ENCODE data around the gene MORC4.

The MORC4 gene

DNA sequence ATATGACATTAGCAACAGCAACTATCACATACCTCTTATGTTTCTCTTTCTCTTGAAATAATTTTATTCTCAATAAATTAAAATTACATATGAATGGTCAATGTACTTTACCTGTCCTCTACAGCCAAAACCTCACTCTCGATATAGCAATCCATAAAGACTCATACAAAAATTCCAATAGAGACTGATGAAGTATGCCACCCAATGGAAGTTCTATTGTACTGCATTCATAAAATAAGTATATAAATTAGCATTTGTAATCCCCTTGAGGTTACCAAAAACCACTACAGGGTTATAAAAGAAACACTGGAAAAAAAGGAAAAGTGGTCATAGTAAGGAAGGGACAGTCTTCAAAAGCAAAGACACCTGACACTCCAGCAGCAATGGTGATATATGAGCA is 47.0 kb downstream of the MORC4 start:
- DNase-seq (ENCODE audit: low read depth in 1 of 2, low spot score in 1 of 2), result no peak

DNA sequence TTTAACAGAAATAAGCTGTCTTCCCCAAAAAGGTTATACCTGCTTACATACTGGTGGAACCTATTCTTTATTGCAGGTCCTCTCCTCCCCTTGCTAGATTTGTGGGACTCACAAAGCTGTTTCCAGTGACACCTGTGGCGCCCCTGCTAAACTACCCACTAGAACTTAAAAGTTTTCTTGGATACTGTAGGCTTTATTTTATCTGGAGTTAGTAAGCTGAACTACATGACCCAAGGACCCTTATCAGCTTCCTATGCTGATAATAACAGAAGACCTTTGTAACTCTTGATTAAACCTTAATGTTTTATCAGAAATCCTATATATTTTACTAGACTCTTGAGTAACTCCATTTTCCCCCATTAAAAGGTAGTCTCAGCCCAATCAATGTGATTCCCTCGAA is 47.5 kb downstream of the MORC4 start:
- no peak for DNase-seq (ENCODE audit: low read depth in 1 of 2, low spot score in 1 of 2)

DNA sequence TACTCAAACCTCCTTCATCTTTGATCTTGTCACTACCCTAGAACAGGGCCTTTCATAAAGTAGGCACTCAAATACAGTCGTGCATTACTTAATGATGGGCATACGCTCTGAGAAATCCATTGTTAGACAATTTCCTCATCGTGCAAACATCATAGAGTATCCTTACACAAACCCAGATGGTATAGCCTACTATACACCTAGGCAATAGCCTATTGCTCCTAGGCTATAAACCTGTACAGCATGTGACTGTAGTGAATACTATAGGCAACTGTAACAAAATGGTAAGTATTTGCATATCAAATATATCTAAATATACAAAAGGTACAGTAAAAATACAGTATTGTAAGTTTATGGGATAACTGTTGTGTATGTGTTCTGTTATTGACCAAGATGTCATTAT is 47.9 kb downstream of the MORC4 start:
- DNase-seq (ENCODE audit: low read depth in 1 of 2, low spot score in 1 of 2), result no peak

DNA sequence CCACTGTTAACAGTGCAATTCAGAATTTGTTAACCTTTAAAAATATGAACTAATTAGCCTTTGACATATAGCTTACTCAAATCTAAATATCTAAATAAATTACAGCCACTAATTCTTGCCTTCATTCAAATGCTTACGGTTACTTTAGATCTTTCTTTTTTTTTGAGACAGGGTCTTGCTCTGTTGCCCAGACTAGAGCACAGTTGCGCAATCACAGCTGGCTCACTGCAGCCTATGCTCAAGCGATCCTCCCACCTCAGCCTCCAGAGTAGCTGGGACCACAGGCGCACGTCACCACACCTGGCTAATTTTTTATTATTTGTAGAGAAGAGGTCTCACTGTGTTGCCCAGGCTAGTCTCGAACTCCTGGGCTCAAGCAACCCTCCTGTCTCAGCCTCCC is 48.8 kb downstream of the MORC4 start:
- DNase-seq (ENCODE audit: low read depth in 1 of 2, low spot score in 1 of 2), result no peak

DNA sequence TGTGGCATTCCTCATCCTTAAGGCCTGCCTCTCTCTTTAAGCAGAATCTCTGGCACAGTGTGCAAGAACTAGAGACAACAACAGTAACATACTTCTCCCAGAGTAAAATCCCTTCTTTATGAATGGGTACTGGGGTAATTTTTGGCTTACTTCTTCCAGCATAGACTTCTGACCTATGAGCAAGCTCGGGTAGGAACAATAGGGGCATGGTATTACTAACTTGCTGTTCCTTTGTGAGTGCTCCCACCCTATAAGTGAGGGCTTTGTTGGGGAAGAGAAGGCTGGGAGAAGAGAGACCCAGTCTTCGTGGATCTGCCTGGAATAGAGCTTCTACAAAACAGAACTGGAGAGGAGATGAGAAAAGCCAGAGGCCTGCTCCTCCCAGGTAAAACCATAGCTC is 49.6 kb downstream of the MORC4 start:
- no peak for DNase-seq (ENCODE audit: low read depth in 1 of 2, low spot score in 1 of 2)

DNA sequence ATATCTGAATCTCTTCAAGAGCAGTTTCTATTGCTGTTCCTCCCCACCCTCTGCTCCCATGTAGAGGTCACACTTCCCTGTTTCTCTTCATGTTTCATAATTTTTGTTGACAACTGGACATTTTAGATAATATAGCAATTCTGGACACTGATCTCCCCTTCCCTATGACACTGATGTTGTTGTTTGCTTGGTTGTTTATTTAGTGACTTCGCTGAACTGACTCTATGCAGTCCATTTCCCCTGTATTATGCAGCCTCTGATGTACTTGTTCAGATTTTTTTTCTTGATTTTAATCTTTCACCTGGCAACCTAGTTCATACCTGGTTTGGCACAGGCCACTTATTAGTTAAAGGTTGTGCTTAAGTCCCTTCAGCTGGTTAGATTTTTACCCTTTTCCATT is 50.6 kb downstream of the MORC4 start:
- no peak for DNase-seq (ENCODE audit: low read depth in 1 of 2, low spot score in 1 of 2)

DNA sequence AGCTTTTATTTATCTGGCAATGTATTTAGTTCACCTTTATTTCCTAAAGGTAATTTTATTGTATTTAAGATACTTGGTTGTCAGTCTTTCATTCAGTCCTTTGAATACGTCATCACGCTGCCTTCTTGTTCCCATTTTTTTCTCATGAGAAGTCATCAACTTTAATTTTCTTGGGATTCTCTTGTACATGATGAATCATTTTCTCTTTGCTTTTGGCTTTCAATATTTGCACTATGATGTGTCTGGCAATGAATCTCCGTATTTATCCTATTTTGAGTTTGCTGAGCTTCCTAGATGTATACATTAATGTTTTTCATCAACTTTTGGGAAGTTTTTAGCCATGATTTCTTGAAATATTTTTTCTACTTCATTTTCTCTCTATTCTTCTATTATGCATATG is 51.4 kb downstream of the MORC4 start:
- no peak for DNase-seq (ENCODE audit: low read depth in 1 of 2, low spot score in 1 of 2)

DNA sequence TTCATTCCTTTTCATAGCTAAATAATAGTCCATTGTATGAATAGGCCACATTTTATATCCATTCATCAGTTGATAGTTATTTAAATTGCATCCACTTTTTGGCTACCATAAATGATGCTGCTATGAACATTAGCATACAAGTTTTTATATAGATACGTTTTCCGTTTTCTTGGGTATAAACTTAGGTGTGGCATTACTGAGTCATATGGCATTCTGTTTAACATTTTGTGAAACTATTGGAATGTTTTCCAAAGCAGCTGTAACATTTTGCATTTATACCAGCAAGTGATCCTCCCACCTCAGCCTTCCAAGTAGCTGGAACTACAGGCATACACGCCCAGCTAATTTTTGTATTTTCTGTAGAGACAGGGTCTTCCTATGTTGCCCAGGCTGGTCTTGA is 53.5 kb downstream of the MORC4 start:
- no peak for DNase-seq (ENCODE audit: low read depth in 1 of 2, low spot score in 1 of 2)

DNA sequence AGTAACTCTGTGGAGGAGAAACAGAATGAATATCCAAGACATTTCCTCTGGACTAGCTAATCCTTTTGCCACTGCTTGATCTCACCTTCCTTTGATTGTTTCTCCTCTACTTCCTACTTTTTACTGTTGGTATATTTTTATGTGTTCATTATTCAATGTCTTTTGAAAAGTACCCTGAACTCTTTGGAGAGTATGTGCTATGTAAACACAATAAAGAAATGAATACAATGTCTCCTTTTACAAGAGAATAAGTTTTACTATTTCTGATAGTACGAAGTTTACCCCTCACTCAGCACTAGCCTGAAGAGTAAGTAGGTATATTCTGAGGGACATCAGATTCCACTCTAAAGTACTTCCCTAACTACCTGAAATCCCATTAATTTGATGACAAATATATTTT is 59.9 kb downstream of the MORC4 start:
- no peak for DNase-seq (ENCODE audit: low read depth in 1 of 2, low spot score in 1 of 2)

DNA sequence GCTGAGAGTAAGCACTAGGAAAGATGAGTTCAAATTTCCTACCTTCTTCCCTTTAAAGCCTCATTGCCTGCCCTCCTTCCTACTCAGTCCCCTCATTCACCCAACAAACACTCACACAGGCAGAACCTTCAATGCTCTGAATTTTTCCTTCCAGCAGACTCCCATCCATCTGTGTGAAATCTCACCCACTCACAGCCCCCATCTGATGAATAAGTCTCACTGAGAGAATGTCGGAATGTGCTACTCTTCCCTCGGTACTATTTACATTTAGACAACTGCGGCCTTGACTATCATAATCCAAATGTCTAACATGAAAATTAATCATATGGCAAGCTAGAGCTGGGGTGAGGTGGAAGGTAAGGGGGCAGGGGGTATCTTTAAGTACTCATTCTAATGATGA is 60.4 kb downstream of the MORC4 start:
- no peak for DNase-seq (ENCODE audit: low read depth in 1 of 2, low spot score in 1 of 2)

DNA sequence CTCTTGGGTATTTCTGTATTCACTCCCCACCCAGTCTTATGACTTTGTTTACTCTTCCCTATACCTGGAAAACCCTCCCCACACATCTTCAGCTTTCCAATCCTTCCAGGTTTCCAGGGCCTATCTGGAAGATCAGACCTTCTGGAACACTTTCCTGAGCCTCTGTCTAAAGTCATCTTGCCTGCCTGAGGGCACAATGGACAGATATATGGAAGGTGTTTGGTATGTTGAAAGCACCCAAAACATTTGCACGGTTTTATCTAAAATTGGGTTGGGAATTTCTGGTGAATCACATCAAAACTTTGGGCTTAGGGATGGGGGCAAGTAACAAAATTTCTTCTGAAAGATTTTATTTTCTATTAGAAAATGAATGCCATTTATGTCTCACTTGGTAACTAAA is 63.8 kb downstream of the MORC4 start:
- no peak for DNase-seq (ENCODE audit: low read depth in 1 of 2, low spot score in 1 of 2)

DNA sequence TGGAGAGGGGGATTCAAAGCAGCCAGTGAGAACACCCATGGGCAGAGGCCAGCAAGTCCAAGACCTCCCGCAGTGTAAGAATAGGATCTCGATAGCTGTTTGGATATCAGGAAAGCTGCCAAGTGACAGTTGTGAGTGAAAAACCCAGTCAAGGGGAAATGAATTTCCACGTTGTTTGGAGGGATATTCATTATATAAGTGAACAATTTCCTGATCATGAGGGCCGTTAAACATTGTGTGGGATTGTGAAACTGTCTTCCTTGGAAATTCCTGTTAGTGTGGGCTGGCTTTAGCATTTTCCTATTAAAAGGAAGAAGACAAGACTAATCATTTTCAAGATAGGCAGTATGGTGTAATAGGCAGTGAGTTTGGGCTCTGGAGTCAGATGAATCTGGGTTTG is 64.8 kb downstream of the MORC4 start:
- no peak for DNase-seq (ENCODE audit: low read depth in 1 of 2, low spot score in 1 of 2)

DNA sequence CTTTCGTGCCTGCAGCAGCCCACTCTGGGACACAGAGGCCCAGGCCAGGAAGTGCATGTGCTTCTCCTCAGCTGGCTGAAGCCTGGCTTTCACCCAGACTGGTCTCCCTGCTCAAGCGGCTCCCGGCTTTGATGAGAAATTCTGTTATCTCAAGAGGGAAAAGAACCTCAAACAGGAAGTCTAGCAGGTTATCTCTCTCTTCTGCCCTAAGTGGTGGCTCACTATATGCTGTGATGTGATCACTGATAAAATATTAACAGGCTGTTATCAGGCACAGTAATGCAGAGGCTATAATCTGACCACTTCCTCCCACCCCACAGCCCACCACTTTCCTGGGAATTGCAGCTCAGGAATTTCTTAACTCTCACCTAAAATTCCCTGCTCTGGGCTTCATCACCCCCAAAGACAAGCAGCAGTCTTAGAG is 66.5 kb downstream of the MORC4 start:
- no peak for DNase-seq (ENCODE audit: low read depth in 1 of 2, low spot score in 1 of 2)

DNA sequence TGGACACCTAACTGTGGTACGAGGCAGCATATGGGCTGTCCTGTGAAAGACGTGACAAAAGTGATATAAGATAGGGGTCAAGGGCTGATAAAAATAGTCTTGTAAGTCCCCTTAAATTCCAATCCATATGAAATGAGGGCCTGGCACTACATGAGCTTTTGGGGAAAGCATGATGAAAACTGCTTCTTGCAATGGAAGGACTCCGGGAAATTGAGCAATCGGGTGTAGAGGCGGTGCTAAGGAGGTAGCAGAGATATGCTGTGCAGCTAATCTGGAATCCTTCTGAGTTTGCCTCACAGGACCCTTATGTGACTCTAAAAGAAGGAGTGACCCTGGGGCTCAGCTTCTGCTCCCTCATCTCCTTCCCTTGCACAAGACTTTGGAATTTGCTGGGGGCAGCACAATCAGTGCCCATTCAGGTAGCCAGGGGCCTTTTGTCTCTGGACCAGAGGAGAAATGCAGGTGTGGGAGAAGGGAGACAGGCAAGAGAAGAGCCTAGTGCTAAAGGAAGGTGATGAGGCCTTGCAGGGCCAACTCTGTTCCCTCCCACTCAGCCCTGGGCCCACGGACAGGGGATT is 67.0 kb downstream of the MORC4 start:
- no peak for DNase-seq (ENCODE audit: low read depth in 1 of 2, low spot score in 1 of 2)

DNA sequence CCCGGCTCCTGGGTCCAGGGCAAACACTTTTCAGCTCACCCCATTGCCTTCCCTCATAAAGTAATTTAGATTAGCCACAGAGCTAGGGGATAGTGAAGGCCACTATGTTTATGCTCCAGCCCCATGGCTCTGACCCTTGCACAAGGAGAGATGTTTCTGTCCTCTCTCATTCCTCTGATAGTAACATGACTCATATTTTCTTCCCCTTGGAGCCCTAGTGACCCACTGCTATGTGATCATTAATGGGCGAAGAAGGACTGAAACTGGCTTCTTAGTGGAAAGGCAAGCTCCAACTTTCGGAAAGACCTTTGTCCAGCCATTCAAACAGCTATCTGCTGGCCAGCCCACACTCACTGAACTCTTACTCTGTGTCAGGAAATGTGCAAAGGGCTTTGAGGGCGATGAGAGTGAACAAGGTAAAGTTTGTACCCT is 67.5 kb downstream of the MORC4 start:
- DNase-seq (ENCODE audit: low read depth in 1 of 2, low spot score in 1 of 2), result no peak

DNA sequence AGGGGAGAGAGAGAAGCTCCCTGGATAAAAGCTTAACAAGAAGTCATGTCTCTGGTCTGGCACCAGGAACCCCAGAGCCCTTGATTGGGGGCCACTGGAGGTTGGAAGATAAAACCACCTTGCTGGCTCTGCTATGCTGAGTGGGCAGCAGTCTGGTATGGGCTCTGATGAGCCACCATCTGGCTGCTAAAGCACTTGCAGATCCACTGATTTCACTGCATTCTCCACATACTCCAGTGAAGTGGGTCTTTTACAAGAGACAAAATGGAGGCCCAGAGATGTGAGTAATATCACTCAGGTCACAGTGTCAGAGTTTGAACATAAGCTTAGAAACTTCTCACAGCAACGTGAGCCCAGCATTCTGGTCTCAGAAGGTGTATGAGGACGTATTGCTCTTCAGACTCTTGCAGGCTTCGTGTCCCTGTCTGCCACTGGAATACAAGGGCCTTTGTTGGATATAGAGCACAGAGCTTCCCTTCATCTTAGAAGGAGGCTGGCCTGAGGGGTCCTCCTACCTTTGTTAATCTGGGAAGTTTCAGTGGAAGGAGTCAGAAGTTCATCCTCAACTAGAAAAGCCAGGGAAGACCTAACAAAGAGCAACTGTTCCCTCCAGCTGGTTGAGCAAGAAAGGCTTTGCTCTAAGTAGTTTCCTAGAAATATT is 68.1 kb downstream of the MORC4 start:
- DNase-seq (ENCODE audit: low read depth in 1 of 2, low spot score in 1 of 2), result no peak

DNA sequence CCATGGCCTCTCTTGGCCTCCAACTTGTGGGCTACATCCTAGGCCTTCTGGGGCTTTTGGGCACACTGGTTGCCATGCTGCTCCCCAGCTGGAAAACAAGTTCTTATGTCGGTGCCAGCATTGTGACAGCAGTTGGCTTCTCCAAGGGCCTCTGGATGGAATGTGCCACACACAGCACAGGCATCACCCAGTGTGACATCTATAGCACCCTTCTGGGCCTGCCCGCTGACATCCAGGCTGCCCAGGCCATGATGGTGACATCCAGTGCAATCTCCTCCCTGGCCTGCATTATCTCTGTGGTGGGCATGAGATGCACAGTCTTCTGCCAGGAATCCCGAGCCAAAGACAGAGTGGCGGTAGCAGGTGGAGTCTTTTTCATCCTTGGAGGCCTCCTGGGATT is 71.8 kb downstream of the MORC4 start:
- no peak for DNase-seq (ENCODE audit: low read depth in 1 of 2, low spot score in 1 of 2)

DNA sequence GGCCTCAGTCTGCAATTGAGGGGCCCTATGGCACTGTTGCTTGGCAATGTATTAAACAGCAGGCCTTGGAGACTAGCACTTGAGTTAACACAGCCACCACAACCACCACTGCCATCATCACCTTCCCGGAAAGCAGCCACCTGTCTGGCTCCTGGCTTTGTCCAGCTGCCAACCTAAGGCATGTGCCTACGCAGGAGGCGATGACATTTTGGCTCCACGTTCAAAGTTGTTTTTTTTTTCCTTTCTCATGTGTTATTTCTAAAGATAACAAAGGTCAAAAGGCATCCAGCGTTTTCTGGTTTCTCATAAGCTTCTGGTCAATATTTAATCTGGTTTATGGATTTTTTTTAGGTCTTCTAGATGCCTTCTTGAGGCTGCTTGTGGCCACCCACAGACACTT is 72.3 kb downstream of the MORC4 start:
- DNase-seq (ENCODE audit: low read depth in 1 of 2, low spot score in 1 of 2), result no peak

DNA sequence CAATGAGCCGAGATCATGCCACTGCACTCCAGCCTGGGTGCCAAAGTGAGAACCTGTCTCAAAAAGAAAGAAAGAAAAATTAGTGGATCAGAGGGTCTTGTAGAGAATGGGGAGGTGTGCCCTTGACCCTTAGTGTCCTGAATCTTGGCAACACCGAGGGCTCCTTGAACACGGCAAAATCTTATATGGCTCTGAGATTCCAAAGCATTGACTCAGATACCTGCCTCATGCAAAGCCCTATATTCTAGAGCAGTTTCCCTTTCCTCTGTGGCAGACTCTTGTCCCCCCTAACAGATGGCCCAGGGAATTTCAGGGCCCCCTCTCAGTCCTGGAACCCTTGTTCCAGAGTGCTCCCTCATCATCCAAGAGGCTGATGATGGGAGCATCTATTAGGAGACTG is 73.0 kb downstream of the MORC4 start:
- no peak for DNase-seq (ENCODE audit: low read depth in 1 of 2, low spot score in 1 of 2)

DNA sequence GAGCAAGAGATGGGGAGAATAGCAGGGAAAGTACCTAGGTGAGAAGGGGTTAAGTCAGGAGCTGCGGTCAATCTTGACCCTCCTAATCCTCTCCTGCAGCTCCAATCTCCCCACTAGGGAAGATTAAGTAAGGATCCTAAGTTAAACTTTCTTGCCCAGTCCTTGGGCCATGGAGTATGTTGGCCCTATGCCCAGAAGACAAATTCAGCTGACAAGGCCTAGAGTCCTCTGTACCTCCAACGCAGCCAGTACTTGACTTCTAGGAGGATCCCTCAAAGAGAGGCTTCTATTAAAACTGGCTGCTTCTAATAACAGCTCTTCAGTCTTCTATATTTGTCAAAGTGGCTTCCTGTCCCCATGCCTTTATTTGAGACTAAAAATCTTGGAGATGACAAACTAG is 78.4 kb downstream of the MORC4 start:
- no peak for DNase-seq (ENCODE audit: low read depth in 1 of 2, low spot score in 1 of 2)

DNA sequence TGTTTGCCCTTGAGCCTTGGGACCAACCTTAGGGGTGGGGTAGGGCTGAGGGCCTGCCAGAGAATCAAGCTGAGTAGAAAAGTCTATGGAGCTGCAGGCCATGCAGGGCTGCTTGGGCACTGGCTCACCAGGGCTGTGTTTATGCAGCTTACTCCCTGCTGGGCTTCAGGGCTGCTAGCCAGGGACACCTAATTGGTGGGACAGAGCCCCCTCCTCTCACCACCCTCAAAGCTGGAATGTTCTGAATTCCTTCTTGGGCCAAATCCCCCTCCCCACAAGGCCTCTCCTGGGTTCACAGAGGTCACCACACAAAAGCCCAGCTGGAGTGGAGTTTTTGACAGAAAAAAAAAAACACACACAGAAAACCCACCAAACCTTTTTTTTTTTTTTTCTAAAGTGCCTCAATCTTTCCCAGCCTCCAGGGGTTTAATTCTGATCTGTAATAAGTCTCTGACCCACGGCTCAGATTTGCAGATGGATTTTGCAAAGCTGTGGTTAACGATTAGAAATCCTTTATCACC is 80.0 kb downstream of the MORC4 start, which contains the start of gene CLDN2:
CLDN2 (plus strand) TSS at position 471 of the 521 bp plus-strand sequence. CDS start 7,827 bp downstream, outside the sequence.
- no peak for DNase-seq (ENCODE audit: low read depth in 1 of 2, low spot score in 1 of 2)

DNA sequence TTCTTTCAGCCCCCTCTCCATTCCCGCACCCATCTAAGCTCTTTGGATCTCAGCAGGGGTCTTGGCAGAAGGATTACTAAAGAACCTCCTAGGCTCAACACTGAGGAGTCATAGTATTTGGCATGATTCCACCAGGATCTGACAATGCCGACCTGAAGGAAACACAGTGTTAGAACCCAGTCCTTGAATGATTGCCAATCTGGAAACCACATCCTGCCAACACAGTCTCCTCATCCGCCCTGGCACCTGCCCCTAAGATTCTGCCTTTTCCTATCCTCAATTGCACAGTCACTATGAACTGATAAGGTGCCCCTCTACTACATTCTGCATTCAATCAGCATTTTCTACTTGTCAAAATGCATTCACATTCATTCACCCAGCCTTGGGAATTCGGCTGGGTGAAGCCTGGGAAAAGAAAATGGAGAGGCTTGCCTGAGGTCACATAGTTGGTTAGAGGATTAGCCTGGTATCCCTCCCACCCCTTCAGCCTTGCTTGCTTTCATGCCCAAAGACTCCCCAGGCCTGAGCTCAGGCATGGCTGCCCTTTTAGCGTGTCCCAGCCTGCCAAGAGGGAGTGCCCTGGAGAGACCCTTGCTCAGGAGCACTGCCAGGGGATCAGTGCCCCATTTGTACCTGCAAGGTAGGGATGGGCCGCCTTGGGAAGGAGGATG is 82.0 kb downstream of the MORC4 start:
- DNase-seq (ENCODE audit: low read depth in 1 of 2, low spot score in 1 of 2), result no peak

Measured in stimulated activated CD4-positive, alpha-beta T cell treated with anti-CD3 and anti-CD28 coated beads, Interleukin-15, amount 100 ng/mL, for 1 hour (primary cell).